Lower lobe of right lung (tissue), 2 donors: ENCODE data around the gene ANKHD1. TPM values are rescaled to one million over a fixed set of nuclear protein-coding genes. Genes with fewer than 3 reads are reported as not detected.

Source experiments
- ATAC-seq, 2 donors: fragments of 200-7000 bp; cut with Tn5 transposase; one replicate each; pipeline ENCODE4 v1.9.1; 2020 to 2022; ENCODE audit warnings: mild to moderate bottlenecking in 2 of 2, moderate library complexity in 2 of 2
- DNase-seq: peaks from one replicate; pipeline ENCODE4 v3.0.0-alpha.2; 2020
- H3K27ac ChIP-seq: fragments of 200-600 bp; one replicate; pipeline ENCODE4 v1.8.0; 2022
- H3K27me3 ChIP-seq: fragments of 200-600 bp; one replicate; pipeline ENCODE4 v1.8.0; 2022; ENCODE audit warnings: low read depth
- H3K36me3 ChIP-seq: fragments of 200-600 bp; one replicate; pipeline ENCODE4 v1.8.0; 2022; ENCODE audit warnings: mild to moderate bottlenecking
- H3K4me1 ChIP-seq: fragments of 200-600 bp; one replicate; pipeline ENCODE4 v1.8.0; 2022
- H3K4me3 ChIP-seq: fragments of 200-600 bp; one replicate; pipeline ENCODE4 v1.8.0; 2022; ENCODE audit warnings: mild to moderate bottlenecking
- H3K9me3 ChIP-seq: fragments of 200-600 bp; one replicate; pipeline ENCODE4 v1.8.0; 2022
- CTCF ChIP-seq: fragments of 200-600 bp; IDR thresholded peaks from one replicate; pipeline ENCODE4 v1.8.0; 2022; ENCODE audit warnings: antibody characterized with exemption, mild to moderate bottlenecking
- intact Hi-C: fragments of 100-400 bp; cut with DNase I; formaldehyde crosslinking; loops from one replicate; pipeline ENCODE4 v1.11.0; 2022
- total RNA-seq: library from RNA; stranded (reverse); fragmentation: NEBNext Ultra II Directional; extraction: Animal tissue kit (Norgen Biotek cat#: 25700); gene quantifications from one replicate; pipeline ENCODE4 v1.2.1, GENCODE V29; 2021
- donor health status: DM: no; HTN: yes; CAD: no; lungs with severe emphysema.

The ANKHD1 gene
- total RNA-seq, 1 donor from 2014 or later, result 133 TPM

GRCh38 chr5:140366589-140367255 lies 34.9 kb upstream of the ANKHD1 start:
- Histone ChIP-seq H3K9me3 (no peaks in the 10 kb centered on the region), H3K4me3 (no peak overlapping the region), H3K27me3 (no peaks in the 10 kb centered on the region), H3K4me1 (peaks cover 8% of the 10 kb centered on the region), H3K36me3 (no peaks in the 10 kb centered on the region), H3K27ac (no peak overlapping the region)
- TF ChIP-seq CTCF, result no peak
- intact Hi-C loops, result no loop called here
- DNase-seq, result no peak
- ATAC-seq, result no peak

DNA sequence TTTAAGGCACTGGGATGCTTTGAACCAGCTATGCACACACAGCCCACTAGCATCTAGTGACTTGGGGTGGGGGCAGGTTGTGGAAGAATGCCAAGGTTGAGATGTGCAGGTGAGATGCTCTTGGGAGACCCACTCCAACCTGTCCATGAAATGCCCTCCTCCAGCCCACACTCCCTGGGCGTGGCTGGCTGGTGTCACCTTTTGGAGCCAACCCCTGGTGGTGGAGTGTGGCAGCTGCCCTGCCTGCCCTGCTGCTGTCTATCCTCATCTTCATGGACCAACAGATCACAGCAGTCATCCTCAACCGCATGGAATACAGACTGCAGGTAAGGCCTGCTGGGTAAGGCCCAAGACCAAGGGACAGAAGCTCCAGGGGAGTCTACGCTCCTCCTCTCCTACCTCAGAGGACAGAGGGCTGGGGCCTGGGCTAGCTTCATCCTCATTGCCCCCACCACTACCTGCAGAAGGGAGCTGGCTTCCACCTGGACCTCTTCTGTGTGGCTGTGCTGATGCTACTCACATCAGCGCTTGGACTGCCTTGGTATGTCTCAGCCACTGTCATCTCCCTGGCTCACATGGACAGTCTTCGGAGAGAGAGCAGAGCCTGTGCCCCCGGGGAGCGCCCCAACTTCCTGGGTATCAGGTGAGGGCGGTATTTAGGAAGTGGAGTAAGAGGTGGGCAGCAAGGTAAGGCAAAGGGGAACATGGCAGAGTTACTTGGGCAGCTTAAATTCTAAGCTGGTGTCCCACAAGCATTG lies 34.2 kb upstream of the ANKHD1 start:
- Histone ChIP-seq H3K4me1 (peaks cover 11% of the 10 kb centered on the region), H3K36me3 (no peaks in the 10 kb centered on the region), H3K9me3 (no peaks in the 10 kb centered on the region), H3K4me3 (no peak overlapping the region), H3K27ac (no peak overlapping the region), H3K27me3 (no peaks in the 10 kb centered on the region)
- intact Hi-C loops, result no loop called here
- no peak for DNase-seq
- TF ChIP-seq CTCF, result no peak
- no peak for ATAC-seq

GRCh38 chr5:140371356-140372151 lies 30.1 kb upstream of the ANKHD1 start:
- no peak overlapping the region for H3K27ac ChIP-seq
- peaks cover 17% of the 10 kb centered on the region for H3K4me1 ChIP-seq
- H3K4me3 ChIP-seq, result no peak overlapping the region
- intact Hi-C loops, result no loop called here
- H3K27me3 ChIP-seq, result no peaks in the 10 kb centered on the region
- ATAC-seq, result no peak
- no peak for DNase-seq
- TF ChIP-seq CTCF, result no peak
- H3K36me3 ChIP-seq, result no peaks in the 10 kb centered on the region
- no peaks in the 10 kb centered on the region for H3K9me3 ChIP-seq

DNA sequence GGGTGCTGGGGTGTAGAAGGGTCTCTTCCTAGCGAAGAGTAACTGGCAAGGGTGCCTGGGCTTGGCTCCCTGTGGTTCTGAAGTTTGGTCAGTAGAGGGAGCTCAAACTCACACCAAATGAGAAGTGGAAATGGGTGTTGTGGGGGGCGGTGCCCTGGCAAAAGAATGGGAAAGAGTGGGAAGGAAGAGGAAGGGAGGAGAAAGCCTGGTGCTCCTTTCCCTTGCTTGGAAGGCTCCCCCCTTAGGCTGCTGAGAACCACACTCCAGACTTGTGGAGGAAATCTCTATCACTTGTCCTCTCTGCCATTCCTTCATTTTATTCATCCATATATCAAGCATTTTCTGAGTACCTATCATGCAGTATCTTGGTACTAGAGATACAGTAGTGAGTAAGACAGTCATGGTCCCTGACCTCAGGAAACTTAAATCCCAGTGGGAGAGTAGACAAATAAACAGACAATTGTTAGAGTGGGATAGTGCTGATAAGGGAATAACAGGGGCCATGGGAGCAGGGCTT lies 28.6 kb upstream of the ANKHD1 start:
- ATAC-seq (peak; percentile 80 to 81), DNase-seq (peak; percentile 73)
- Histone ChIP-seq H3K27ac (no peak overlapping the region), H3K4me1 (peaks cover 17% of the 10 kb centered on the region), H3K27me3 (no peaks in the 10 kb centered on the region), H3K36me3 (no peaks in the 10 kb centered on the region), H3K9me3 (no peaks in the 10 kb centered on the region), H3K4me3 (no peak overlapping the region)
- peak; percentile 84 for TF ChIP-seq CTCF
- intact Hi-C loops, result no loop called here

DNA sequence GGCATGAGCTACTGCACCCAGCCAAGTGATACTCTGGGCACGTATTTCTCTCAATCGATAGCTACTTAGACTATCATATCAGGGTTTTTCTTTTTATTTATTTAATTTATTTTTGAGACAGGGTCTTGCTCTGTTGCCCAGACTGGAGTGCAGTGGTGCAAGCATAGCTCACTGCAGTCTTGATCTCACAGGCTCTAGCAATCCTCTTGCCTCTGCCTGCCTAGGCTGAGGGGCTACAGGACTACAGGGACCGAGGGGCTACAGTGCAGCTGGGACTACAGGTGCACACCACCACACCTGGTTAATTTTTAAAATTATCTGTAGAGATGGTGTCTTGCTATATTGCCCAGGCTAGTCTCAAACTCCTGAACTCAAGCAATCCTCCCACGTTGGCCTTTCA lies 20.3 kb upstream of the ANKHD1 start:
- DNase-seq, result no peak
- no peak for TF ChIP-seq CTCF
- no peak overlapping the region for H3K4me3 ChIP-seq
- intact Hi-C loops, result no loop called here
- H3K9me3 ChIP-seq, result no peaks in the 10 kb centered on the region
- H3K27ac ChIP-seq, result no peak overlapping the region
- H3K4me1 ChIP-seq, result no peaks in the 10 kb centered on the region
- ATAC-seq, result no peak
- H3K36me3 ChIP-seq, result no peaks in the 10 kb centered on the region
- no peaks in the 10 kb centered on the region for H3K27me3 ChIP-seq
